Spleen (tissue), 7 donors: ENCODE results near the gene DDRGK1.

Experiments
- POLR2A ChIP-seq, 3 donors: fragments of 450-650 bp; IDR thresholded peaks; one replicate each; pipeline ENCODE4 v1.5.1; 2017; ENCODE audit warnings: antibody characterized with exemption in 3 of 3, mild to moderate bottlenecking in 1 of 3
- POLR2AphosphoS5 ChIP-seq, 3 donors: sonication (generic); formaldehyde crosslinking; IDR thresholded peaks; one replicate each; pipeline ENCODE4 v1.5.1; 2017; ENCODE audit warnings: antibody characterized with exemption in 3 of 3
- TF ChIP-seq, protein P1 (sequence below), 11 experiments: fragments of 200-600 bp in 7 of 11; fragments of 450-650 bp in 4 of 11; sonication (generic) in 4 of 11; IDR thresholded peaks in 8 of 11; conservative IDR thresholded peaks in 3 of 11; 1 replicate in 7 of 11; 2 replicates in 4 of 11; pipeline versions ENCODE4 v1.4.0 to v1.8.0; 2016 to 2021; ENCODE audit warnings: antibody characterized with exemption in 11 of 11, inconsistent platforms in 4 of 11, mild to moderate bottlenecking in 1 of 11
- donor health status: DM: no; HTN: no; CAD: no; lungs with moderate emphysema.
- donor health status: DM: no; HTN: no; CAD: no.
- donor health status: DM: no; HTN: no; CAD: no.

DNA sequence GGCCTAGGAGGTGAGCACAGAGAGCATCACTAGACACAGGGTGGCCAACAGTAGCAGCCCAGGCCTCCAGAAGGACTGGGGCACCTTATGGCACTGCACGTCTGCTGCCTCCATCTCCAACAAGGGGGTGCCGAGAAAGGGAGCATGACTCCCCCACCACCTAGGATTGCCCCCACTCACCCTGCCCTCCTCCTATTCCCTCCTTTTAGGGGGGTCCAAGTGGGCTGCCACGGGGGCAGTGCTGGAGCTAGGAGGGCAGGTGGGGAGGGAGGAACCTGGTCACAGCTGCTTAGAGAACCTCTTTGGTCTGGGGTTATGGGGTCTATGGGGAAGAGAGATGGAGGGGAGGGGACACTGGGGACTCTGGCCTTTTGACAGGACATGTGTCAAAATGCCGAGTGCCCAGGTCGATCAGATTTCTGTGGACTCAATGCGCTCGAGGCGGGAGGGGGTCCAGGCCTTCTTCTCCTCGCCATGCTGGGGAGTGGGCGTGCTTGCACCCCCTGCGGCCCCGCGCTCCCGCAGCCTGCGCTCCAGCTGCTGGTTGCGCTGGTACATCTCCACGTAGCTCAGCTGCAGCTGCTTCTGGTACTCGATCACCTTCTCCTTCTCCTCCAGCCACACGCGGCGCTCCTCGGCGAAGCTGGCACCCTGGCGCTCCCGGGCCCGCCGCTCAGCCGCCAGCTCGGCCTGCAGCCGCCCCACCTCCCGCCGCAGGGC lies 40.3 kb downstream of the DDRGK1 start:
- TF ChIP-seq, protein P1, sequence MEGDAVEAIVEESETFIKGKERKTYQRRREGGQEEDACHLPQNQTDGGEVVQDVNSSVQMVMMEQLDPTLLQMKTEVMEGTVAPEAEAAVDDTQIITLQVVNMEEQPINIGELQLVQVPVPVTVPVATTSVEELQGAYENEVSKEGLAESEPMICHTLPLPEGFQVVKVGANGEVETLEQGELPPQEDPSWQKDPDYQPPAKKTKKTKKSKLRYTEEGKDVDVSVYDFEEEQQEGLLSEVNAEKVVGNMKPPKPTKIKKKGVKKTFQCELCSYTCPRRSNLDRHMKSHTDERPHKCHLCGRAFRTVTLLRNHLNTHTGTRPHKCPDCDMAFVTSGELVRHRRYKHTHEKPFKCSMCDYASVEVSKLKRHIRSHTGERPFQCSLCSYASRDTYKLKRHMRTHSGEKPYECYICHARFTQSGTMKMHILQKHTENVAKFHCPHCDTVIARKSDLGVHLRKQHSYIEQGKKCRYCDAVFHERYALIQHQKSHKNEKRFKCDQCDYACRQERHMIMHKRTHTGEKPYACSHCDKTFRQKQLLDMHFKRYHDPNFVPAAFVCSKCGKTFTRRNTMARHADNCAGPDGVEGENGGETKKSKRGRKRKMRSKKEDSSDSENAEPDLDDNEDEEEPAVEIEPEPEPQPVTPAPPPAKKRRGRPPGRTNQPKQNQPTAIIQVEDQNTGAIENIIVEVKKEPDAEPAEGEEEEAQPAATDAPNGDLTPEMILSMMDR (IDR thresholded peaks at IDR 0.05 in 8 of 11, conservative IDR thresholded peaks at IDR 0.05 in 3 of 11): no peak
- TF ChIP-seq POLR2A (IDR thresholded peaks at IDR 0.05) (no peak), POLR2AphosphoS5 (IDR thresholded peaks at IDR 0.05) (no peak)
